ENCODE results near the gene PPP6R1.
"Not testable (repeated sequence)": the region's sequence is repeated elsewhere in the genome, so short reads cannot be mapped to it uniquely, and the experiment has no call there.

Gene PPP6R1

DNA sequence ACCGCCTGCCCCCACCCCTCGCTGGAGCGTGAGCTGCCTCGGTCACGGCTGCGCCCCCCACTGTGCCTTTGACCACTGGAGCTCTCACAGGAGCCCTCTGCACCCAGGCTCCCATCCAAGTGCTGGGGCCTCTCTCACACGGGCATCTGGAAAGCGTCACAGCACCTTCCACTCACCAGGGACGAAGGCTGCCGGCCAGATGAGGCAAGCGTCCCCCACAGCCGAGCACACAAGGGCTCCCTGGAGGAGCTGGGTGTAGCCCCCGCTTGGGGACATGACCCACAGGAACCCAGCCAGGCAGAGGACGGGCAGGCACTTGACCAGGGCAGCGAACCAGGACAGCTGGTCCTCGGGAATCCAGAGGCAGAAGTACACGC is 30.8 kb downstream of the PPP6R1 start:
- Mint-ChIP-seq H3K36me3 (ENCODE audit: insufficient read depth) (peaks cover 28% of the 10 kb centered on the region), H3K27ac (ENCODE audit: low read depth) (peak overlapping the region; percentile 79), H3K27me3 (no peaks in the 10 kb centered on the region), H3K4me1 (peaks cover 6% of the 10 kb centered on the region), H3K9me3 (no peaks in the 10 kb centered on the region), H3K4me3 (no peak overlapping the region)
- ATAC-seq (replicated peaks; ENCODE audit: extremely low read depth, poor library complexity, severe bottlenecking) (no peak), DNase-seq (ENCODE audit: low spot score in 2 of 2) (no peak)

DNA sequence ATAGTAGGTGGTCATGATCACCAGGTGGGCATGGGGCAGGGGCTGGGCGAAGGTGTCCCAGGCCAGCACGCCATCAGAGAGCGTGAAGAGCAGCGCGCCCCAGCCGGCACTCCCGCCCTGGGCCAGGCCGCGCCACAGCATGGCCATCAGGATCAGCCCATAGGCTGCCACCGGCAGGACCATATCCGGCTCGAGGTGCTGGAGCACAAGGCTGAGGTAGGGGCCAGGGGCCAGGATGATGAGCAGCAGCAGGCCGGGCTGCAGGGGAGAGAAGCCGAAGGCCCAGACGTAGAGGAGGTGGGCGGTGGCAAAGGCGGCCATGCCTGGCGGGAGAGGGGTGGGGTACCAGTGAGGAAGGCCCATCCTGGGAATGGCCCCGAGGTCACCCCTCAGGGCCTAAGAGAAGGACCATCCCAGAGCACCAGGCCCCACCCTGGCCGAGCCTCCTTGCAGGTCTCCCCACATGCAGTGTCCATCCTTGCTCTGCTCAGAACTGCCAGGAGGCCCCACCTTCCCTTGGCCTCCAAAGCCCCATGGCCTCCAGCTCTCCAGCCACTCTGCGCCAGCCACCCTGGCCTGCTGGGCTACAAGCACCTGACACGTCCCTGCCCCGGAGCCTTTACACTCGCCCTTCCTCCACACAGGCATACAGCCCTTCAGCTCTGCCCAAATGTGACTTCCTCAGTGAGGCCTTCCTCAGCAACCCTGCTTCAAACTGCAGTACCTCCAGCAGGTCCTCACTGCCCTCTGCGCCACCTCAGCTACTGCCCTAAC is 31.4 kb downstream of the PPP6R1 start:
- H3K9me3 Mint-ChIP-seq = no peaks in the 10 kb centered on the region
- peaks cover 6% of the 10 kb centered on the region for H3K4me1 Mint-ChIP-seq
- no peaks in the 10 kb centered on the region for H3K27me3 Mint-ChIP-seq
- H3K27ac Mint-ChIP-seq (ENCODE audit: low read depth) = peak overlapping the region; percentile 79
- no peak for ATAC-seq (replicated peaks; ENCODE audit: extremely low read depth, poor library complexity, severe bottlenecking)
- DNase-seq (ENCODE audit: low spot score in 2 of 2) = no peak
- H3K36me3 Mint-ChIP-seq (ENCODE audit: insufficient read depth) = peaks cover 25% of the 10 kb centered on the region
- no peak overlapping the region for H3K4me3 Mint-ChIP-seq

- Mint-ChIP-seq H3K4me3 (no peak overlapping the region), H3K4me1 (peaks cover 6% of the 10 kb centered on the region), H3K27ac (ENCODE audit: low read depth) (no peak overlapping the region), H3K27me3 (no peaks in the 10 kb centered on the region), H3K9me3 (no peaks in the 10 kb centered on the region), H3K36me3 (ENCODE audit: insufficient read depth) (peaks cover 24% of the 10 kb centered on the region)
- ATAC-seq (replicated peaks; ENCODE audit: extremely low read depth, poor library complexity, severe bottlenecking) (no peak), DNase-seq (ENCODE audit: low spot score in 2 of 2) (no peak)
These were observed 32.0 kb downstream of the PPP6R1 start for GRCh38 chr19:55226788-55227187.

GRCh38 chr19:55226273-55226672 is 32.5 kb downstream of the PPP6R1 start:
- ATAC-seq (replicated peaks; ENCODE audit: extremely low read depth, poor library complexity, severe bottlenecking) (no peak), DNase-seq (ENCODE audit: low spot score in 2 of 2) (no peak)
- Mint-ChIP-seq H3K36me3 (ENCODE audit: insufficient read depth) (peaks cover 24% of the 10 kb centered on the region), H3K4me3 (no peak overlapping the region), H3K27ac (ENCODE audit: low read depth) (no peak overlapping the region), H3K9me3 (no peaks in the 10 kb centered on the region), H3K27me3 (no peaks in the 10 kb centered on the region), H3K4me1 (peaks cover 11% of the 10 kb centered on the region)

GRCh38 chr19:55225415-55225958 is 33.3 kb downstream of the PPP6R1 start:
- DNase-seq (ENCODE audit: low spot score in 2 of 2) = no peak
- Mint-ChIP-seq H3K4me1 (peaks cover 11% of the 10 kb centered on the region), H3K4me3 (no peak overlapping the region), H3K27ac (ENCODE audit: low read depth) (peak overlapping the region; percentile 38), H3K36me3 (ENCODE audit: insufficient read depth) (peaks cover 24% of the 10 kb centered on the region), H3K9me3 (no peaks in the 10 kb centered on the region), H3K27me3 (no peaks in the 10 kb centered on the region)
- no peak for ATAC-seq (replicated peaks; ENCODE audit: extremely low read depth, poor library complexity, severe bottlenecking)

- peaks cover 11% of the 10 kb centered on the region for H3K4me1 Mint-ChIP-seq
- not testable (repeated sequence) for H3K27me3 Mint-ChIP-seq; H3K9me3 Mint-ChIP-seq; ATAC-seq (replicated peaks; ENCODE audit: extremely low read depth, poor library complexity, severe bottlenecking); DNase-seq (ENCODE audit: low spot score in 2 of 2); H3K4me3 Mint-ChIP-seq
- peak overlapping the region; percentile 38 for H3K27ac Mint-ChIP-seq (ENCODE audit: low read depth)
- peaks cover 21% of the 10 kb centered on the region for H3K36me3 Mint-ChIP-seq (ENCODE audit: insufficient read depth)
These were observed 34.0 kb downstream of the PPP6R1 start for GRCh38 chr19:55224679-55225414.

DNA sequence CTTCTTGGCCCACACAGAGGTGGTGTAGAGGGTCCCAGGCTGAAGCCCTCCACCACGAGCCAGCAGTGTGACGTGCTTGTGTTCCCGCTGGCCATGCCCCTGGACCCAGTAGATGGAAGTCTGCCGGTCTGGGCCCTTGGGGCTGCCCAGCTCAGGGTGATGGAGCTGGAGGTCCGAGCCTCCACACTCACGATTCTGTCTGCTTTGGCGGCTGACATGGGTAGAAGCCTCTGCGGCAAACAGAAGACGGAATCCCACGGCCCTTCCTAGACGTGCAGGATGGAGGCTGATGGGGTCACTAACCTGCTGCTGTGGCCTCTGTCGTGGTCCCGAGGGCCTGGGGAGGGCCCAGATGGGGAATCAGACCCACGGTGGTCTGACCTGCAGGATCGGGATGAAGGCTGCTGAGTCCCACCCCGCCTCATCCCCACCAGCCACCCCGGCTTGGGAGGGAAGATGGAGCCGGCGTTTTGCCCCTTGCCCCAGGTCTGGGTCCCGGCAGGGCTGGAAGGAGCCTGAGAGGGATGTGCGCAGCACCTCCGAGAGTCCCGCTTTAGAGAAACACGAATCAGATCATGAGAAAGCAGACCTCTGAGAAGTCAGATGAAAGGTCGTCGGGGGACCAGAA is 34.7 kb downstream of the PPP6R1 start:
- Mint-ChIP-seq H3K27me3 (no peaks in the 10 kb centered on the region), H3K36me3 (ENCODE audit: insufficient read depth) (peaks cover 16% of the 10 kb centered on the region), H3K4me3 (no peak overlapping the region), H3K4me1 (peaks cover 11% of the 10 kb centered on the region), H3K27ac (ENCODE audit: low read depth) (no peak overlapping the region), H3K9me3 (no peaks in the 10 kb centered on the region)
- DNase-seq (ENCODE audit: low spot score in 2 of 2) (no peak), ATAC-seq (replicated peaks; ENCODE audit: extremely low read depth, poor library complexity, severe bottlenecking) (no peak)

- no peak overlapping the region for H3K4me3 Mint-ChIP-seq
- H3K4me1 Mint-ChIP-seq = peaks cover 11% of the 10 kb centered on the region
- H3K9me3 Mint-ChIP-seq = no peaks in the 10 kb centered on the region
- ATAC-seq (replicated peaks; ENCODE audit: extremely low read depth, poor library complexity, severe bottlenecking) (no peak), DNase-seq (ENCODE audit: low spot score in 2 of 2) (no peak)
- H3K27me3 Mint-ChIP-seq = no peaks in the 10 kb centered on the region
- H3K36me3 Mint-ChIP-seq (ENCODE audit: insufficient read depth) = peaks cover 16% of the 10 kb centered on the region
- H3K27ac Mint-ChIP-seq (ENCODE audit: low read depth) = no peak overlapping the region
These were observed 35.4 kb downstream of the PPP6R1 start for GRCh38 chr19:55223291-55224037.

- H3K27ac Mint-ChIP-seq (ENCODE audit: low read depth) = no peak overlapping the region
These were observed 38.3 kb downstream of the PPP6R1 start for GRCh38 chr19:55220525-55220924.

DNA sequence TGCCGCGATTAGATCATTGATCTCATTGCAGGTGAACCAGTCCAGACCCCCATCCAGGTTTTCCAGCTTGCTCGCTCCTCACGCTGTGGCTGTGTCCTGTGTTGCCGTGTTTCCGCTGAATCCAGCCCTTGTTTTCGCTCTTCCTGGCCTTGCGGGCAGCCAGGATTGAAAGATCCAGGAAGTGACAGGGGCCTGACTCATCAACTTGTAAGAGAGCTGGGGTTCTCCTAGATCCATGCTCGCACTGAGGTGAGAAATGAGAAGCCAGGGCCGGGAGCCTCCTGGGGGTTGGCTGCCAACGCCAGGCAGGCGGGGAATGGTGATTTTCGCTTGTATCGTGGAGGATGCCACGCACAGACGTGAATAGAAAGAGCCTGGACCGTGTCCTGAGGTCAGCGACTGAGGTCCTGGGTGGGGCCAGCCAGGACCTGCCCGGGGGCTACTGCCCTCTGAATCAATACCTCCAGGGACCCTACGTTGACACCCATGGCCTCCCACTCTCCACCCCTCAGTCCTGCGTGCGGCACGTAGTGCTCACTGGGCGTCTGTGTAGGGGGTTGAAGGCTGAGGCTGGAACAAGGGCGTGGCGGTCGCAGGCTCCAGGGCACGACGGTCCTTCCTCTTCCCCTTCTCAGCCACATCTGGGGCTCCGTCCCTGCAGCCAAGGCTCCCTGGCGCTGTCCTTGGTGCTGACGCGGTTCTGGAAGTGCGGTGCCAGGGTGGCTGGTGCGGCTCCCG is 42.2 kb downstream of the PPP6R1 start:
- DNase-seq (ENCODE audit: low spot score in 2 of 2) (no peak), ATAC-seq (replicated peaks; ENCODE audit: extremely low read depth, poor library complexity, severe bottlenecking) (peak; percentile 24)
- Mint-ChIP-seq H3K9me3 (peaks cover 5% of the 10 kb centered on the region), H3K27me3 (peaks cover 23% of the 10 kb centered on the region), H3K4me3 (no peak overlapping the region), H3K36me3 (ENCODE audit: insufficient read depth) (peaks cover 8% of the 10 kb centered on the region), H3K27ac (ENCODE audit: low read depth) (no peak overlapping the region), H3K4me1 (peaks cover 15% of the 10 kb centered on the region)

More at GRCh38 chr19:55220525-55220924, 38.3 kb downstream of the PPP6R1 start:
- peaks cover 3% of the 10 kb centered on the region for H3K9me3 Mint-ChIP-seq
- H3K36me3 Mint-ChIP-seq (ENCODE audit: insufficient read depth) = peaks cover 15% of the 10 kb centered on the region
- H3K27me3 Mint-ChIP-seq = no peaks in the 10 kb centered on the region
- no peak for ATAC-seq (replicated peaks; ENCODE audit: extremely low read depth, poor library complexity, severe bottlenecking)
- H3K4me1 Mint-ChIP-seq = peaks cover 20% of the 10 kb centered on the region
- no peak overlapping the region for H3K4me3 Mint-ChIP-seq
- no peak for DNase-seq (ENCODE audit: low spot score in 2 of 2)

- ATAC-seq (replicated peaks; ENCODE audit: extremely low read depth, poor library complexity, severe bottlenecking) = no peak
- H3K27ac Mint-ChIP-seq (ENCODE audit: low read depth) = no peak overlapping the region
- peaks cover 36% of the 10 kb centered on the region for H3K27me3 Mint-ChIP-seq
- DNase-seq (ENCODE audit: low spot score in 2 of 2) = no peak
- H3K9me3 Mint-ChIP-seq = peaks cover 5% of the 10 kb centered on the region
- H3K4me1 Mint-ChIP-seq = peaks cover 11% of the 10 kb centered on the region
- peaks cover 6% of the 10 kb centered on the region for H3K36me3 Mint-ChIP-seq (ENCODE audit: insufficient read depth)
- no peak overlapping the region for H3K4me3 Mint-ChIP-seq
These were observed 45.3 kb downstream of the PPP6R1 start for GRCh38 chr19:55213547-55213946.
